ENCODE measurements around the gene CPZ. TPM values are rescaled to one million over a fixed set of nuclear protein-coding genes. Genes with fewer than 3 reads are reported as not detected.

The CPZ gene
- total RNA-seq, 4 donors from 2014 or later: 2.3 to 7.5 (median 3.2) TPM; not detected in 1

DNA sequence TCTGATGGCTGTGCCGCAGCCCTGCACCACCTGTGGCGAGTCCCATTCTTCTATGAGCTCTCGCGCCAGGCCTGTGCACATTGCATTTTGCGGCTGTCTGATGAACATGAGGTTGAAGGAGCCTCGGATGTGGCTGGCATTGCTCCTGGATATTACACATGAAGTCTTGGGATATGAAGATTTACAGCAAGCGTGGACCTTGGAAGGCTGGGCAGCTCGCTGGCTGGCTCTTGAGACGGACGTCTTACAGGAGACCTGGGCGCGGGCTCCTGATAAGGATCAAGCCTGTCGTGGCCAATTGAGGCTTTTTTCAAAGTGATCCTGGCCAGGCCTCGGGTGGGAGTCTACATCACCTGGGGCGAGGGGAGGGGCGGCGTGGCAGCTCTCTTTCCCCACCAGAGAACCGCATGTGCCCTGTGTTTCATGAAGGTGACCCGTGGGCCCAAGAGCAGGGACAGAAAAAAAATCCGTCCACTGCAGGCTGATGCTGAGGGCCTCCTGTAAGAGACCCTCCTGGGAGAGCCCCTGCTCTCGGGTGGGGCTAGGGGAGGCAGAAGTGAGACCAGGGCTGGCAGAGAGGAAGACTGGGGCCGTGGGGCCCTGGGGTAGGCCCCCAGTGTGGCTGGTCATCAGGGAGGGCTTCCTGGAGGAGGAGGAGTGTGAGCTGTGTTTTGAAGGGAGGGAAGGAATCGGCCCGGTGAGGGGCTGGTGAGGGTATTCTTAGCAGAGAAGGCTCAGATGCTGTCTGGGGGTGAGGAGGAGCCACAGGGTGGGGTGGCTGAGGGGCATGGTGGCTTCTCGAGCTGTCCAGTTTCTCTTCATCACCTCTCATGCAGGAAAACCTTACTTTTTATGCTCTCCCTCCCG is 23.6 kb downstream of the CPZ start:
- TF ChIP-seq POLR2AphosphoS5 (IDR thresholded peaks at IDR 0.05): no peak
- TF ChIP-seq, protein P1, sequence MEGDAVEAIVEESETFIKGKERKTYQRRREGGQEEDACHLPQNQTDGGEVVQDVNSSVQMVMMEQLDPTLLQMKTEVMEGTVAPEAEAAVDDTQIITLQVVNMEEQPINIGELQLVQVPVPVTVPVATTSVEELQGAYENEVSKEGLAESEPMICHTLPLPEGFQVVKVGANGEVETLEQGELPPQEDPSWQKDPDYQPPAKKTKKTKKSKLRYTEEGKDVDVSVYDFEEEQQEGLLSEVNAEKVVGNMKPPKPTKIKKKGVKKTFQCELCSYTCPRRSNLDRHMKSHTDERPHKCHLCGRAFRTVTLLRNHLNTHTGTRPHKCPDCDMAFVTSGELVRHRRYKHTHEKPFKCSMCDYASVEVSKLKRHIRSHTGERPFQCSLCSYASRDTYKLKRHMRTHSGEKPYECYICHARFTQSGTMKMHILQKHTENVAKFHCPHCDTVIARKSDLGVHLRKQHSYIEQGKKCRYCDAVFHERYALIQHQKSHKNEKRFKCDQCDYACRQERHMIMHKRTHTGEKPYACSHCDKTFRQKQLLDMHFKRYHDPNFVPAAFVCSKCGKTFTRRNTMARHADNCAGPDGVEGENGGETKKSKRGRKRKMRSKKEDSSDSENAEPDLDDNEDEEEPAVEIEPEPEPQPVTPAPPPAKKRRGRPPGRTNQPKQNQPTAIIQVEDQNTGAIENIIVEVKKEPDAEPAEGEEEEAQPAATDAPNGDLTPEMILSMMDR (IDR thresholded peaks at IDR 0.05): no peak
- TF ChIP-seq POLR2A (IDR thresholded peaks at IDR 0.05): no peak
- TF ChIP-seq EP300 (IDR thresholded peaks at IDR 0.05): no peak
- Histone ChIP-seq H3K4me1 (no peaks in the 10 kb centered on the region), H3K27me3 (peaks cover 56% of the 10 kb centered on the region), H3K36me3 (no peaks in the 10 kb centered on the region), H3K9me3 (no peaks in the 10 kb centered on the region), H3K4me3 (no peak overlapping the region), H3K27ac (no peak overlapping the region)
- ATAC-seq: no peak
- 70 to 81% methylated on average over 6 to 11 of the region's 26 CpGs for WGBS, 2 donors (ENCODE audit: low coverage in 1 of 2)

DNA sequence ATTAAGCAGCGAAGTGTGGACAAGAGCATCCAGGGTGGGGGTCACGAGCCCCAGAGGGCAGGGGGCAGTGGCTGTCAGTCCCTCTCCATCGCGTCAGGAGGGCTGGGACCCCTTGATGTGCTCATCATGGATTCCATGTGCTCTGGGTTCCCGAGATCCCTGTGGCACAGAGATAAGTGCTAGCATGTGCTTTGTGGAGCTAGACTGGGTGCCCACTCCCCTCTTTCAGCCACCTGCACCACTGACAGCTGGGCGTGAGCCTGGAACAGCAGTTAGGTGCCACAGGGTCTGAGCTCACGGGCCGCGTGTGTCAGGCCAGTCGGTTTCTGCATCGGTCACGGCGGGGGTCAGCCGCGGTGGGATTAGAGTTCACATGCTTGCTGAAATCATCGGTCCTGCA is 24.3 kb downstream of the CPZ start:
- TF ChIP-seq EP300 (IDR thresholded peaks at IDR 0.05) (no peak), POLR2A (IDR thresholded peaks at IDR 0.05) (no peak)
- TF ChIP-seq, protein P1 (IDR thresholded peaks at IDR 0.05): no peak
- ATAC-seq: no peak
- Histone ChIP-seq H3K36me3 (no peaks in the 10 kb centered on the region), H3K4me3 (no peak overlapping the region), H3K27me3 (peaks cover 49% of the 10 kb centered on the region), H3K27ac (no peak overlapping the region), H3K9me3 (no peaks in the 10 kb centered on the region), H3K4me1 (no peaks in the 10 kb centered on the region)
- 73% methylated on average over 6 of the region's 16 CpGs; no CpG with 5 or more reads in 1 of the 2 donors for WGBS, 2 donors (ENCODE audit: low coverage in 1 of 2)

DNA sequence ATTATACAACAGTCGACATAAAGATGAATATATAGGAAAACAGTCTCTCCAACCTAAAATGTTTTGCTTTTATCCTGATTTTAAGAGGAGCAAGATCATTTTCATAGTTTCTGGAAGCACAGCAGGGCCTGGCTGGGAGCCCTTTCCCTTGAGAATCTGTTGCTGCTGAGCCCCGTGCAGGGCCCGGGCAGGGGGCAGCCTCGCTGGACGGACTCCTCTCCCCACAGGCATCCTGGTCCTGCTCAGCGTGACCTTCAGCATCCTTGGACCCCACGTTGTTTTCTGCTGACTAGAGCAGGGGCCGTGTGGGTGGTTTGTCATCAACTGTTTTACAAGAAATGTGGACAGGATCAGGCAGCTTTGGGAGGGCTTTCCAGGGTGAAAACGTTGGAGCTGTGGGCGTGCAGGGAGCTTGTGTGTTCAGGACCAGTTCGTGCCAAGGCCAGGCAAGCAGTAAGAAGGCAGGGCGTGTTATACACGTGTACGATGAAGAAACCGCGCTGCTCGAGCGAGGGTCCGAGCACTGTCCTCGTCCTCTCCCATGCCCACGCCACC is 25.0 kb downstream of the CPZ start:
- H3K27ac ChIP-seq: no peak overlapping the region
- H3K27me3 ChIP-seq: peaks cover 46% of the 10 kb centered on the region
- 48 to 68% methylated on average over 7 to 10 of the region's 21 CpGs for WGBS, 2 donors (ENCODE audit: low coverage in 1 of 2)
- no peak for ATAC-seq
- no peak overlapping the region for H3K4me3 ChIP-seq
- no peaks in the 10 kb centered on the region for H3K36me3 ChIP-seq
- no peaks in the 10 kb centered on the region for H3K9me3 ChIP-seq
- TF ChIP-seq, protein P1 (IDR thresholded peaks at IDR 0.05): no peak
- TF ChIP-seq POLR2A (IDR thresholded peaks at IDR 0.05): no peak
- no peak for TF ChIP-seq POLR2AphosphoS5 (IDR thresholded peaks at IDR 0.05)
- no peak for TF ChIP-seq EP300 (IDR thresholded peaks at IDR 0.05)
- no peaks in the 10 kb centered on the region for H3K4me1 ChIP-seq

DNA sequence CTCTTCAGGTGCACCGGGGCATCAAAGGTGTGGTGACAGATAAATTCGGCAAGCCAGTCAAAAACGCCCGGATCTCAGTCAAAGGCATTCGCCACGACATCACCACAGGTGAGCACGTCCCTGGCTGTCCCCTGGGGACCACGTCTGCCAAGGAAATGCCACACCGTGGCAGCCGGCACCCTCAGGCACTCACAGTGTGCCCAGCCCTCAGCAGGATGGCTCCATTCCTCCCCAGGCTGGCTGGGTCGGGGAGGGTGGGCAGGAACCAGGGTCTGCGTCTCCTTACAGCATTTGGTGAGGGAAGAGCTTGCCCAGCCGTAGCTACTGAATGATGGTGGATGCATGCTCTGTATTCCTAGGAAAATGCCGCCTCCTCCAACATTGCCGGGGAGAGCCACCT is 25.9 kb downstream of the CPZ start:
- H3K4me3 ChIP-seq: no peak overlapping the region
- no peaks in the 10 kb centered on the region for H3K9me3 ChIP-seq
- no peak overlapping the region for H3K27ac ChIP-seq
- no peak for TF ChIP-seq POLR2AphosphoS5 (IDR thresholded peaks at IDR 0.05)
- no peak for TF ChIP-seq EP300 (IDR thresholded peaks at IDR 0.05)
- TF ChIP-seq, protein P1 (IDR thresholded peaks at IDR 0.05): no peak
- no peak for TF ChIP-seq POLR2A (IDR thresholded peaks at IDR 0.05)
- 100% methylated on average over 1 of the region's 15 CpGs; no CpG with 5 or more reads in 1 of the 2 donors for WGBS, 2 donors (ENCODE audit: low coverage in 1 of 2)
- peaks cover 43% of the 10 kb centered on the region for H3K27me3 ChIP-seq
- no peaks in the 10 kb centered on the region for H3K36me3 ChIP-seq
- no peaks in the 10 kb centered on the region for H3K4me1 ChIP-seq
- no peak for ATAC-seq

Measured in gastroesophageal sphincter (tissue), 4 donors.